Activated CD8-positive, alpha-beta memory T cell treated with anti-CD3 and anti-CD28 coated beads, Interleukin-2, amount 50 U/mL, for 1 hour (primary cell): ENCODE measurements around the gene SUPT4H1.

ENCODE experiments used
- DNase-seq: peaks from one replicate; pipeline ENCODE4 v3.0.0-alpha.2; 2020; ENCODE audit errors: extremely low read depth

SUPT4H1 gene

DNA sequence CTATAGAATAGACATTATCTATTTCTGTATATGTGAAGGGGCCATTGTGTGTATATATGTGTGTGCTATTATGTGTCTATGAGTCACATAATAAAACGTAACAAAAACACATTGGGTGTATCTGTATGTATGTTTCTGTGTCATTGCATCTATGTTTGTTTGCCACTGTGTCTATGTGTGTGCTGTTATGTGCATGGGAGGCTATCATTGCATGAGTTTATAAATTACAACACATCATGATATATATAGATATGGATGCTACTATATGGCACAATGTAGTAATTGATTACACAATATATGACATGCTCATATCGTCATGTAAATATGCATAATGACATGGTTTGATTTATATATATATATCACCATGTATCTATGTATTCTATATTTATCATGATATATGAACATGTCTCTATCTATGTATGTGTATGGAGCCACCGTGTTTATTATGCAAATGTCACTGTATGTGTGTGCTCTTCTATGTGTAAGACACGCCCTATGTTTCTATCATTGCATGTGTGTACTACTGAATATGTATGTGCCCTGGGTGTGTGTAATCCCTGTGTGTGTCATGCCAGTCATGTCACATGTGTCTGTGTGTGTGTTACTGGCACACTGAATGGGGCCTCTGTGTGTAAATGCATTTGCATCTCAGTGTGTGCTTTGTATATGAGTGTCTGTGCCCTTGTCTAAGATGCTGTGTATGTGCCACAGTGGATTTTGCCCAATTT is 22.0 kb downstream of the SUPT4H1 start:
- DNase-seq, result no peak

DNA sequence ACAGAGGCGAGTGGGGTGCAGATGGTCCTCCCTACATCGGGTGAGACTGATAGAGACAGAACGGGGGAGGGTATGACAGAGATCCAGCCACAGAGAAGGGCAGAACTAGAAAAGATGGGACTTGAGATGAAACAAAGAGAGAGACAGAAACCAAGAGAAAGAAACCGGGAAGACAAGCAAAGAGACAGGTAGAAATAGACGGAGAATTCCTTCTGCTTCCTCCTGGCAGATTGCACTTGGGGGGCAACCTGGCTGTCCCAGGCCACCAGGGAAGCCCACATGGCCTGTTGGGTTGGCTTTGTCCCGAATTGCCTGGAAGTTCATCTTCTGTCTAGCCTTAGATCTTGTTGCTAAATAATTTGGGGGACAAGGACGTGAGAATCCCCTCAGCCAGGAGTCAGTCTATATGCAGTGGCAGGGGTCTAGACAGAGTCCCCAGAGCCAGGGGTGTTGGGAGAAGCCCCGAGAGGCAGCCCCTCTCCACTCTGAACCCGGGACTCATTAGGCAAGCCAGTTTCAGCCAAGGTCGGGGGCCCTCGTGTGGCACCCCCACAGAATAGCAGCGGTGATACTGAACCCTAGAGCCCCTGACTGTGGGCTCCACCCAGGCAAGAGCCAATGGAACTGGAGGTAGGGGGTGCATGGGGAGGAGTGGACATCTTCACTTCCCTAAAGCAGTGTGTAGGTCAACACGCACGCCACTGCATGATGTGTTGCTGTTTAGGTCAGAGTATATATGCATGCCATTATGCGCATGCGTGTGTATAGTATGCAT is 22.8 kb downstream of the SUPT4H1 start:
- no peak for DNase-seq

DNA sequence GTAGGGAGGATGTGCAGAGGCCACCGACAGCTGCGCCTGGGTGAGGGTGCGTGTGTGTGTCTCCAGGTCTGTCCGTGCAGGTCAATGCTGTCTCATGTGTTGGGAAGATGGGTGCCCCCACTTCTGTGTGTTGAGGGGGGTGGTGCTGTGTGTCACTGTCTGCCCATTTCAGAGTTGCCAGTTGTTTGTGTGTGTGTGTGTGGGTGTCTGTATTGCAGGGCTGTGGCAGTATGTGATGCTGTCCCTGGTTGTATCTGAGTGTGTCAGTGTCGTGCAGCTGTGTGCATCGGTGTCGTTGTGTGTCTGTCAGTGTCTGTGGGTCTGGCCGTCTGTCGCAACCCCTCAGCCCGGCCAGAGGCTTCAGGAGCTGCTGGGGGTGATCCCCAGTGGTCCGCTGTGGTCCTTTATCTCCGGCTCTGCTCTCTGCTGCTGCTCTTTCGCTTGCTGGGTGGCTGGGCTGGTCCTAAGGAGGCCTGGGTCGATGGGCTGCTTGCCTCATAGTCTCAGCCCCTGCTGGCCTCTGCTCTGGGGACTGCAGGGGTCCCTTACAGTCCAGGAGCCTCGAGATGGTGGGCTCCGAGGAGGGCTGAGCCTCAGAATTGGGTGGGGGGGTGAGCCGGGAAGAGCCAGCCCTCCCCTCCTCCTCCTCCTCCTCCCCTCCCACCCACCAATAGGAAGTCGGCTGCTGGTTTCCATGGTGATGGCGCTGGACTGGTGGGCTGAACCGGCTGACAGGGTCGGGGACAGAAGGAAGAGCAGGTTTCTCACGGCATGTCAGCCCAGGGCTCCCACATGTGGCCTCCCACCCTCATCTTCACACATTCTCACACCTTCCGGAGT is 23.6 kb downstream of the SUPT4H1 start, which contains the start of gene TSPOAP1:
Gene TSPOAP1, minus strand, starts transcription at position 601 of the 840 bp plus-strand sequence. CDS start 875 bp downstream, outside the sequence.
- no peak for DNase-seq

DNA sequence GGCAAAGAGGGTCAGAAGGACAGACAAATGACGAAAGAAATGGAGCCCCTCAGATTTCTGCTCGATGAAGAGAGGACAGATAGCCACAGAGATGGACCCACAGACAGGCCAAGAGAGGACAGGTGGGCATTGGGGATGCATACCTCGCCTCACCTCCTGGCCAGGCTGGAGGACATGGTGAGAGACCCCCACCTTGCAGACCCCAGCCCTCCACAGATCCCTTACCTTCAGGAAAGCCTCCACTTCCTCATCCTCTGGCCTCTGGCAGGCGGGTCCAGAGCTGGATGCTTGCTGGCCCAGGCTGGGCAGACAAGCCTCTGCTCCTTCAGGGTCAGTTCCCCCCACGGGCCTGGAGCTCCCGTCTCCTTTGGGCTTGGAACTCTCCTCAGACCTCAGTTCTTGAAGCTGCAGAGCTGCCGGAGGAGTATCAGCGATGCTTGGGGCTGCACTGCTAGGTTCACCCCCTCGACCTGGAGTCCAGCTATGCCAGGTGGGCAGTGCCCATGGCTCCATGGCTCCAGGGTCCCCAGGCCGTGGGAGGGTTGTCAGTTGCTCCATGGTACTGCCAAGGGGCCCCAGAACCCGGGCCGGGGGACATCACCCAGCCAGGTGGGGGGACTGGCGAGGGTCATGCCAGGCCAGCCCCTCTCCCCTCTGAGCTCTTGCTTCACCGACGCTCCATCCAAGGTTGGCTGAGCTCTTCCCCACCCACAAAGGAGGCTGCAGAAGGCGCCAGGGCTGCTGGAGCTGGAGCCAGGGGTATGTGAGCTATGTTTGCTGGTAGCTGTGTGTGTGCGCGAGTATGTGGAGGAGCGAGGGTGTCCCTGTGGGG is 24.4 kb downstream of the SUPT4H1 start:
- no peak for DNase-seq

DNA sequence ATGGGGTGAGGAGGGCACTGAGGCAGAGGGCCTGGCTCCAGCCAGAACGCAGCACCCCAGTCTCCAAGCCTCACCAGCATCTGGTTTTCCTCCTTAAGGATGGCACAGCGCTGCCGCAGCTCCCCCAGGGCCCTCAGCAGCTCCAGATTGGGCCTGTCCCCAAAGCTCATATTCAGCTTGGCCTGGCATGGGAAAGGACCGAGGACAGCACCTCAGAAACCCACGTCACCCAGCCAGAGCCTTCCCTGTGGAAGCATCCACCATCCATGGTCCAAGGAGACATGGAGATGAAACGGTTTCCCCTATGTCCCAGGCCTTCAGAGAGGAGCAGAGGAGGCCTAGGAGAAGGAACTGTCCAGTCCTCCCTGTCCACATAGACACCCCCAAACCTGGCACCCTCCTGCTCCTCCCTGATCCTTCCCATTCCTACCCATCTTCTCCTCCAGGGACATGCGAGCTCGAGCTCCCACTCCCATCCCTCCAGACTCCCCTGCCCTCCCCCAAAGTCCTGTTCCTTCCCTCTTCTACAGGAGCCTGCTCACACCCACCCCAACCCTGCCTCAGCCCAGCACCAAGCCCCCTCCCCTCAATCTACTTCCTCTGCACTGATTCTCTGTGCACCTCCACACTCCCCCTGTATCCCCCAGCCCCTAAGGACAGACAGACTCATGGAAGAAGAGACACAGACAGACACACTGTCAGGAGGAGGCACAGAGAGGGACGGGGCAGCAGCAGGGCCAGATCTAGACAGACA is 25.2 kb downstream of the SUPT4H1 start:
- DNase-seq, result no peak

DNA sequence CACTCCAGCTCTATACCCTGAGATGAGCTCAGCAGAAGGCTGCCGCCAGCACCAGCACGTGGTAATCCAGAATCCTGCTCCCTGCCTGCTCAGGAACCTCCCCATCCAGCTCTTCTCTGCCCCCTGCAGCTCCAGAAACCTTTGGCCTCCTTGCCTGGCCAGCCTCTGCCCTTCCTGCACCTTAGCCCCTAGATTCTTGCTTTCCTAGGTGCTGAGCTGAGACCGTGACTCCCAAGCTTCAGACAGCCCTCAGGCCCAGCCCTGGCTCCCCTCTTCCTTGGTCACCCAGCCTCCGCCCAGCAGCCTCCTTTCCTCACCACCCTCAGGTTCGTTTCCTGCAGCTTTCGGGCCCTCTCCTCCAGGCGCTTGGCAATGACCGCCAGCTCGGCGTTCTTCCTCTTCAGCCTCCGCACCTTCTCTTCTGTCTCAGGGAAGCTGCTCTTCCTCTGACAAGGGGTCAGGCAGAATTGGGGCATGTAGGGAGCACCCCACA is 26.0 kb downstream of the SUPT4H1 start:
- no peak for DNase-seq

DNA sequence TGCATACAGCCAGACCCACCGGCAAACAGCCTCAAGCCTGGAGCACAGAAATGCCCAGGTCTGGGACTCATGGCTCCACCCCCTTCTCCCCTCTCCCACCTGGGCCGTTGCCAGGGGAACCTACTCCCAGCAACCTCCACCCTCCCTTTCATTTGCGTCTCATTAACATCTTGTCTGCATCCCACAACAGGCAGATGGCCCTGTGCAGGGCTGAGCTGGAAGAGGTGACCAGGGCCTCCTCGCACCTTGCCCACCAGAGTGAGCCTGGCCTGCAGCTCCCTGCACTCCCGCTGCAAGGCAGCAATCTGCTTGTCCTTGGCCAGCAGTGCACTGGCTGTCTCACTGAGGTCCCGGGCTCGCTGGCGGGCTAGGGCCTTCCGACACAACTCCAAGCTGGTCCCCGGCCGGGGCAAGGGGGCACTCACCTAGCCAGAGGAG is 26.7 kb downstream of the SUPT4H1 start:
- no peak for DNase-seq

DNA sequence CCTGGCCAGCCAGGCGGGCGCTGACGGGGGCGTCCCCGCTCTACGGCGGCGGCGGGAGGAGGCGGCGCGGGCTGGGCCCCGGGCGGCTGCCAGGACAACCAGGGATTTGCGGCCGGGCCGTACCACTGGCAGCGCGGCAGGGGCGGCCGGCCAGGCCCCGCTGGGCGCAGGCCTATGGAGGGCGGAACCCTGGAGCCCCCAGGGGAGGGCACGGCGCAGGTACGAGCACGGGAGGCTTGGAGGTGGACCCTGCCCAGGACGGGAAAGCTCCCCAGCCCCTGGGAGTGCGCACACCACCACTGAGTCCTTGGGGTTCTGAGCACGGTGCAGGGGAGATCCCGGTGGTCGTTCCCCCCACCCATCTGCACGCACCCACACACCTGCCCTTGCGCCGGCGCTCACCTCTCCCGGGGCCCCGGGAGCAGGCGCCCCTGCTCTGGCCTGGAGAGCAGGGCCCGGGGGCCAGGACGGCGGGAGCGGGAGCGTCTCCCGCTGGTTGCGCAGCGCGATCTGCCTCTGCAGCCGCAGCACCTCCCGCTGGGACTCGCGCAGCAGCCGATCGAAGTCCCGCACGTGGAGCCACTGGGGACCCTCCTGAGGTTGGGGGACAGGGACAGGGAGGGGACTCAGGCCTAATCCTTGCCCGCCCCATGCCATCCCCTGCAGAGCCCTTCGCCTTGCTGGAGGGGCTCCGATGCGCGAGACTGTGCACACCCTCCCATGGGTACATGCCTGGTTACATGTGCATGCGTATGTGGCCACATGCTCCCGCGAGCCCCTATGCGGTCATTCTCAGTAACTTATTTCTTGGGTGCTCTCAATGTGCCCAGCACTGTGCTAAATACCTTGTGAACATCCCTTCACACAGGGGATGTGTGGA is 27.4 kb downstream of the SUPT4H1 start:
- DNase-seq, result no peak

DNA sequence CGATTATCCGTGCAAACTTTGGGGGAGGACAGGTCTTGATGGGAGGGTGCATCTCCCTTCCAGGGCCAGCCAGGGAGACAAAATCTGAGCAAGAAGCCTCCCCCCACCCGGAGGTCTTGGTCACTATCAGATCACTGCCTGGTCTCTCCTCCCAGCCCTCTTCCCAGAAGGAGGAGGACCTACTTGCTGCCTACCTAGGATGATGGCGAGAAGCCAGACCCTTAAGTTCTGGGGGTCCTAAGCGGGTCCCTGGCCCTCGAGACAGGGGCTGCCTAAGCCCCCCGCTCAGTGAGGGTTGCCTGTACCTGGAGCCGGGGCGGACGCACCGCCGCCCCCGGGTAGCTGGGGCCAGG is 28.0 kb downstream of the SUPT4H1 start:
- DNase-seq, result no peak

DNA sequence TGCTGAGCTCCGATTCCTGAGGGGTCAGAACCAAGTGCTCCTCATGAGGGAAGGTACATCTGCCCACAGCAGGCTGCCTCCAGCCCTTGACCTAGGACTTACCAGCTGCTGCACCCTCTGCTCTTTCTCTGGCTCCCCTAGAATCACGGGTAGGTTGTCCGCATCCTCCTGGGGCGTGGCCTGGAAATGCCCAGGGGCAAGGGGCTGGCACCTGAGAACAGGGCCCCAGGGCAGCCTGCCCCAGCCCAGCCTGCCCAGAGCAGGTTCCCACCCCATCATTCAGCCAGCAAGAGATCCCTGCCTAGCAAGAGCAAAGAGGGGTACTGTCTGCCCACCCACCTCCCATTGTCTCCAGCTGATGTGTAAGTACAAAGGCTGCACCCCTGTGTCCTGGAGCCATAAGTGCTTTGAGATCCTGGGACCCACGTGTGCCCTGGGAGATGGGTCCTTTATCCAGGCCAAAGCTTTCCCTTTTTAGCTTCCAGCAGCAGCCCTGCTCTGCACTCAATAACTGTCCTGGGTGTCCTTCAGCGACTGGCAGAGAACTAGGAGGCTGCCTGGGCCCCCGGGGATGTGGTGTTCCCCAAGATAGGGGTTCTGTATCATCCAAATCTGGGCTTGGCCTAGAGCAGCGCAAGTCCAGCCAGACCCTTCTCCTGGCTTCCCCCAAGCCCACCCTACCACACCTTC is 28.5 kb downstream of the SUPT4H1 start:
- no peak for DNase-seq

DNA sequence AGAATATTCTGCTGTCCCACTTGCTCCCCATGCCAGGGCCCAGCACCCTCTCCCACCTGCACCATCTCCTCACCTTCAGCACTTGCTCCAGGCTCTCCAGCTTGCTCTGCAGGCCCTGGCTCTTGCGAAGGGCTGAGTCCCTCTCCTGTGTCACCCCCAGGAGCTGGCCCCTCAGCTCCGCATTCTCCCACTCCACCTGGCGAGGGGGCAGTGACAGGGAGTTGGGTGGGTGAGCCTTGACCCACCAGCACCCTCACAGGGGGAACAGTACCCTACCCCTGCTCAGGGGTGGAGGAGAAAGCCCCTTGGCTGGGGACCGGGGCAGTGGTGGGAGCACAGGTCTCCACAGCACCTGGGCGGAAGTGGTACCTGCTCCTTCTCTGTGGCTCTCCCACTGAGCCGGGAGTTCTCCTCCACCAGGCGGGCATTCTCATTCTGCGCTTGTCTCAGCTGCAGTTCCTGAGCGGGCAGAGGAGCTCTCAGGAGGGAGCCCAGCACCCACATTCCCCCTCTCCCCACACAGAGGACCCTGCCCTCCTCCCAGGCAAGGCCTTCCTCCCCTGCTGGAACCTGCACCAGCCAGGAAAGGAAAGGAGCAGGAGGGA is 29.3 kb downstream of the SUPT4H1 start:
- no peak for DNase-seq

DNA sequence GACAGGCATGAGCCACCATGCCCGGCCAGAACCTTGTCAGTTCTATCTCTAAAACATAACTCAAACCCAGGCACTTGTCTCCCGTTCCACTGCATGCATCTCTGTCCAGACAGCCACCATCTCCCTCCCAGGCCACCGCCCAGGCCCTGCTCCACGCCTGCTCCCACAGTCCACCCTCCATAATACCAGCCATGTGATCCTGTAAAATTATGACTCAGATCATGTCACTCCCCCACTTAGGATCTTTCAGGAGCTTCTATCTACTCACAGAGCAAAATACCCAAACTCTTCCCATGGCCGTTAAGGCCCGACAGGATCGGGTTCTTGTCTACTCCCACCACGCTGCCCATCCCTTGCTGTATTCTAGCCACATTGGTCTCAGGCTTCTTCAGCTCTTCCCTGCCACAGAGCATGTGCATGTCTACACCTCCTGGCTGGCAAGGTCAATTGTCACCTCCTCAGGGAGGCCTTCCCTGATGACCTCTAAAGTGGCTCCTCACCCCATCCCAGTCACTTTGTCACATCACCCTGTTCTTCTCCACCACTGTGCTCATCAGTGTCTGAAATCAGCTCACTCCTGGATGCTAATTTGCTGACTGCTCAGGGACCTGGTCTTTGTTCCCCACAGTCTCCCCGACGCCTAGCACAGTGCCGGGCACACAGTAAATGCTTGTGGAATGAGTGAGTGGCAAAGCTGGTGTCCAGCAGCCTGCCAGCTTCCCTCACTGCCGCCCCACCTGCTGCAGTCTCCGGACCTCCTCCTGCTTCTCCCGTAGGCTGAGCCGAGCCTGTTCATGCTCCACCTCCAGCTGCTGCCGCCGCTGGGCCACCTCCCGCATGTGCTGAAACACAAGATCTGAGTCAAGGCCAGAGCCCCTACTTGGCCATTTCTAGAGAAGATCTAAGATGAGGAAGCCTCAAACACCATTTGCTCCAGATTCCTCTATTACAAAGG is 30.2 kb downstream of the SUPT4H1 start:
- no peak for DNase-seq

DNA sequence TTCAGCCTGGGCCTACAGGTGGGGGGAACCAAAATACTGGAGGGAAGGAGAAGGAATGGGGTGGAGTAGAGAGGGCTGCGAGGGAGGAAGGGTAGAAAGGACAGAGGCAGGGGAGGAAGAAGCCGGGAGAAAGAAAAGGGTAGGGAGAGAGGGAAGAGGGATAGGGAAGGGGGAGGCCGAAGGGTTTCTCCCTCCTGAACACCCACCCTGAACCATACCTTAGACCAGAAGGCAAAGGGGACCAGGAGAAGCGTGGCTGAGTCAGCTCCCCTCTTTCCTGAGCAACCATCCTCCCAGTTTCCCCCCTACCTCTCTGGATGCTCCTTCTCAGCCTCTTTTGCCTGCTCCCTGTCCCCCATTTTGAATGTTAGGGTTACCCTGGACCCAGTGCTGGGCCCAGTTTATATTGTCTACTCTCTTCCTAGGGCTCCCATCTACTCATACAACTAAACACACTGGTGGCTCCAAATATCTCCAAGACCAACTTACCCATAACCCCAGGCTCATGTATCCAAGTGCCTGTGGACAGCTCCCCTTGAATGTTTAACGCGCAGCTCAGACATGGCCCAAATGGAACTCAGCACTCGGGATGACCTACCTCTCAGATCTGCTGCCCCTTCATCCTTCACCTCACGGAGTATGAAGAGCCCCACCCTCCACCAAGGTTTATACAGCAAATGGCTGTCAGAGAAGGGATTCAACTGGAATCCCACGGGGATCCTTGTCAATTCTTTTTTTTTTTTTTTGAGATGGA is 31.3 kb downstream of the SUPT4H1 start:
- no peak for DNase-seq

DNA sequence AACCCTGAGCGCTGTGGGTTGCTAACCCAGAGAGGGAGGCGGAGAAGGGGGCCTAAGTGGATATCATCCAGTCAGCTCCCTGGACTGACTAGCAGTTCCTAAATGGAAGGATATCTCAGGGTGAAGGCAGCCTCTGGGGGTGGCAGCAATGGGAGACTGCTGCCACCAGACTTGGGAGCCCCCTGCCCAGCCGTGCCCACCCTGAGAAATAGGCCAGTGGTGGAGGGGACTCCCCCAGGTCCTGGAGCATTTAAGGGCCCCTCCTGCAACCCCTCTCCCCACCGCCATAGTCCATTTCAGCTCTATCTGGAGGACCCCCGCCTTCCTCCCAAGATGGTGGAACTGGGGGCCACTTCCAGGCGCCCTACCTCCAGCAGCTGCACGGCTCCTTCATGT is 31.8 kb downstream of the SUPT4H1 start:
- no peak for DNase-seq

DNA sequence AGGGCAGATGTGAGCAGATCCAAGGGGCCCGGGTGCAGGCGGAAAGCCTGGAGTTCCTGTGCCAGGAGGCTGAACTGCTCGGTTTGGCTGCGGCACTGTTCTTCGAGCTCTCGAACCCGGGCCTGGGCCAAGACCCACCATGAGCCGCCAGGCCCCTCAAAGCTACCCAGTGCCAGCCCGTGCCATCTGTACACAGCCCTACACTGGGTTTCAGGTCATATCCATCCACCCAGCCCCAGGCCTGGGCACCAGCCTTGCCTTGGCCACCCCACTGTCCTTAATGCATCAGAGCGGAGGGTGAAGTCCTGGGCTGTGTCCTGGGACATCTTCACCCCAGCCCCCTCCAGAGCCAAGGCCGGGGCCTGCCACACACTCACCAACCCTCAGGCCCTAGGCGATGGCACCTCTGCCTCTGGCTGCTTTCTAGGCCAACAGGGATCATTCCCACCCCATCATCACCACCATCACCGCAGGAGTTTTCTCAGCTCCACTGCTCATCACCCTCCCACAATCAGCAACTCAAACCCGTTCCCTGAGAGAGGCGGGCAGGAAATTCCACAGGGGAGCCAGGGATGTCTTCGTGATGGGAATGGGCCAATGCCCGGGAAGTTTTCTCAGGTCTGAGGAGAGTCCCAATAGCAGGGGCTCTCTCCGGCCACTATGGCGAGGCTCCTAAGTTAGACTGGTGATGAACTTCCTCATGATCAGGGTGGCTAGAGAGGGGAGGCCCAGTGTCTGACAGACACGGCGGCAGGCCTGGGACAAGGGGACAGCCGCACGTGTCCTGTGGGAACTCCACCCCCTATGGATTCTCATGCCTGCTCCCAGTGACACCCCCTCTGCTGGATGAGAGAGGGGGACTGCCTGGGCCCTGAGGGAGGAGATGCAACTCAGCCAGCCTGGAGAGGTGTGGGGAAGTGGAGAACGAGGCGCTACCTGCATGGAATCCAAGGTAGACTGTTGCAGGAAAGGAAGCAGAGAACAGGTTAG is 32.5 kb downstream of the SUPT4H1 start:
- no peak for DNase-seq
